ENCODE measurements around the gene PCDHB11.
"Not testable (repeated sequence)": the region's sequence is repeated elsewhere in the genome, so short reads cannot be mapped to it uniquely, and the experiment has no call there.

PCDHB11 gene

DNA sequence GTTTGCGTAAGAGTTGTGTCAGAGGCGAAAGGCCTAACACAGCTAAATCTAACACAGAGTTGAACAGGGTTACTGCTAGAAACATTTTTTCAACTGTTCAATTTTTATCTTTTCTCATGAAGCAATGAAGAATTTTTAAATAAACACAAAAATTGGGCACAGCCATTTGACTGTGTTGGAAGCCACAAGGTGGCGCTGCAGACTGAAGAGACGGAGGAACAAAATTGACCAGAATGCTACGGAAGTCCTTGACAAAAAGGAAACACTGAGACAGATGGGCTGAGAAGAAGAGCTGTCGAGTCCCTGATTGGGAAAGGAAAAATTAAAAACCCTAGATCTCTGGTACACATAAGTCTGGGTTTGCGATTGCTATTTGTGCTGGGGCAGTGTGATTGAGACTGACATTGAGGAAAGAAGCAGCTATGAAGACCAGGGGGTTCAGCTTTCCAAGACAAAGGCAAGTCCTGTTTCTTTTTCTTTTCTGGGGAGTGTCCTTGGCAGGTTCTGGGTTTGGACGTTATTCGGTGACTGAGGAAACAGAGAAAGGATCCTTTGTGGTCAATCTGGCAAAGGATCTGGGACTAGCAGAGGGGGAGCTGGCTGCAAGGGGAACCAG, 12.4 kb upstream of the PCDHB11 start, which contains the start of gene PCDHB9:
PCDHB9 (plus strand) TSS at position 265 of the 616 bp plus-strand sequence; CDS start at position 423, 158 bp downstream.
- peak; percentile 68 for DNase-seq (ENCODE audit: low spot score)

DNA sequence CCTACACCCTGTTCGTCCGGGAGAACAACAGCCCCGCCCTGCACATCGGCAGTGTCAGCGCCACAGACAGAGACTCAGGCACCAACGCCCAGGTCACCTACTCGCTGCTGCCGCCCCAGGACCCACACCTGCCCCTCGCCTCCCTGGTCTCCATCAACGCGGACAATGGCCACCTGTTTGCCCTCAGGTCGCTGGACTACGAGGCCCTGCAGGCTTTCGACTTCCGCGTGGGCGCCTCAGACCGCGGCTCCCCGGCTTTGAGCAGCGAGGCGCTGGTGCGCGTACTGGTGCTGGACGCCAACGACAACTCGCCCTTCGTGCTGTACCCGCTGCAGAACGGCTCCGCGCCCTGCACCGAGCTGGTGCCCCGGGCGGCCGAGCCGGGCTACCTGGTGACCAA, 10.7 kb upstream of the PCDHB11 start:
- DNase-seq (ENCODE audit: low spot score), result not testable (repeated sequence)

DNA sequence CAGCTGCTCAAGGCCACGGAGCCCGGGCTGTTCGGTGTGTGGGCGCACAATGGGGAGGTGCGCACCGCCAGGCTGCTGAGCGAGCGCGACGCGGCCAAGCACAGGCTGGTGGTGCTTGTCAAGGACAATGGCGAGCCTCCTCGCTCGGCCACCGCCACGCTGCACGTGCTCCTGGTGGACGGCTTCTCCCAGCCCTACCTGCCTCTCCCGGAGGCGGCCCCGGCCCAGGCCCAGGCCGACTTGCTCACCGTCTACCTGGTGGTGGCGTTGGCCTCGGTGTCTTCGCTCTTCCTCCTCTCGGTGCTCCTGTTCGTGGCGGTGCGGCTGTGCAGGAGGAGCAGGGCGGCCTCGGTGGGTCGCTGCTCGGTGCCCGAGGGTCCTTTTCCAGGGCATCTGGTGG, 10.3 kb upstream of the PCDHB11 start:
- not testable (repeated sequence) for DNase-seq (ENCODE audit: low spot score)

DNA sequence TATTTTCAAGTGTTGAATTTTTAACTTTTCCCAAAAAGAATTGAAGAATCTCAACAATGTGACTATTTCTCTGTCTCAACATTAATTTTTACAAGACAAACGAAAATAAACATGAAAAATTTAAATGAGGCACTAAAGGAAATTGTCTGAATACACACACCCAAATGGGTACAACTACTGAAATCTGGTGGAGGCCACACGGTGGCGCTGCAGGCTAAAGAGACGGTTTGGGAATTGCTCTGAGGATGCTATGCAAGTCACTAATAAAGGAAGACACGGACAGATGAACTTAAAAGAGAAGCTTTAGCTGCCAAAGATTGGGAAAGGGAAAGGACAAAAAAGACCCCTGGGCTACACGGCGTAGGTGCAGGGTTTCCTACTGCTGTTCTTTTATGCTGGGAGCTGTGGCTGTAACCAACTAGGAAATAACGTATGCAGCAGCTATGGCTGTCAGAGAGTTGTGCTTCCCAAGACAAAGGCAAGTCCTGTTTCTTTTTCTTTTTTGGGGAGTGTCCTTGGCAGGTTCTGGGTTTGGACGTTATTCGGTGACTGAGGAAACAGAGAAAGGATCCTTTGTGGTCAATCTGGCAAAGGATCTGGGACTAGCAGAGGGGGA, 7.2 kb upstream of the PCDHB11 start, which contains the start of gene PCDHB10:
PCDHB10 (plus strand) TSS at position 244 of the 616 bp plus-strand sequence; CDS start at position 444, 200 bp downstream.
- peak; percentile 64 for DNase-seq (ENCODE audit: low spot score)

DNA sequence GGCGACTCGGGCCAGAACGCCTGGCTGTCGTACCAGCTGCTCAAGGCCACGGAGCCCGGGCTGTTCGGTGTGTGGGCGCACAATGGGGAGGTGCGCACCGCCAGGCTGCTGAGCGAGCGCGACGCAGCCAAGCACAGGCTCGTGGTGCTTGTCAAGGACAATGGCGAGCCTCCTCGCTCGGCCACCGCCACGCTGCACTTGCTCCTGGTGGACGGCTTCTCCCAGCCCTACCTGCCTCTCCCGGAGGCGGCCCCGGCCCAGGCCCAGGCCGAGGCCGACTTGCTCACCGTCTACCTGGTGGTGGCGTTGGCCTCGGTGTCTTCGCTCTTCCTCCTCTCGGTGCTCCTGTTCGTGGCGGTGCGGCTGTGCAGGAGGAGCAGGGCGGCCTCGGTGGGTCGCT, 5.1 kb upstream of the PCDHB11 start:
- not testable (repeated sequence) for DNase-seq (ENCODE audit: low spot score)

DNA sequence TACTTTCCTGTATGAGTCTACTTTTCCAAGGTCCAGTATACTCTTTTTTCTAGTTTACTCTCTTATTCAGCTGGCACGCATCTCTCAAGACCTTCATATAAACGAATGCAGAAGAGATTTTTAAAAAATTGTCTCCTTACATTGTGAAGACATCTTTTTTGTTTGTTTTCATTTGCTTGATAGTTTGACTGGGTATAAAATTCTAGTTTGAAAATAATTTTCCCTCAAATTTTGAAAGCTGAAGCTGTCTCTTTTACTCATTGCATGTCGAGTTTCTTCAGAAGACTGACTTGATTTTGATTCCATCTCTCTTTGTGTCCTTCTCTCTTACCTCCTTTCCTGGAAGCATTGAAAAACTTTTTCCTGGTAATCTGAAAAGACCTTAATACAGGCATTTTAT, 3.1 kb upstream of the PCDHB11 start:
- no peak for DNase-seq (ENCODE audit: low spot score)

DNA sequence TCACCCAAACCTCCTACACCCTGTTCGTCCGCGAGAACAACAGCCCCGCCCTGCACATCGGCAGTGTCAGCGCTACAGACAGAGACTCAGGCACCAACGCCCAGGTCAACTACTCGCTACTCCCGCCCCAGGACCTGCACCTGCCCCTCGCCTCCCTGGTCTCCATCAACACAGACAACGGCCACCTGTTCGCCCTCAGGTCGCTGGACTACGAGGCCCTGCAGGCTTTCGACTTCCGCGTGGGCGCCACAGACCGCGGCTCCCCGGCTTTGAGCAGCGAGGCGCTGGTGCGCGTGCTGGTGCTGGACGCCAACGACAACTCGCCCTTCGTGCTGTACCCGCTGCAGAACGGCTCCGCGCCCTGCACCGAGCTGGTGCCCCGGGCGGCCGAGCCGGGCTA, 1.7 kb downstream of the PCDHB11 start:
- DNase-seq (ENCODE audit: low spot score), result not testable (repeated sequence)

DNA sequence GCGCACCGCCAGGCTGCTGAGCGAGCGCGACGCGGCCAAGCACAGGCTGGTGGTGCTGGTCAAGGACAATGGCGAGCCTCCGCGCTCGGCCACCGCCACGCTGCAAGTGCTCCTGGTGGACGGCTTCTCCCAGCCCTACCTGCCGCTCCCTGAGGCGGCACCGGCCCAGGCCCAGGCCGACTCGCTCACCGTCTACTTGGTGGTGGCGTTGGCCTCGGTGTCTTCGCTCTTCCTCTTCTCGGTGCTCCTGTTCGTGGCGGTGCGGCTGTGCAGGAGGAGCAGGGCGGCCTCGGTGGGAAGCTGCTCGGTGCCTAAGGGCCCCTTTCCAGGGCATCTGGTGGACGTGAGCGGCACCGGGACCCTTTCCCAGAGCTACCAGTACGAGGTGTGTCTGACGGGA, 2.2 kb downstream of the PCDHB11 start:
- DNase-seq (ENCODE audit: low spot score), result not testable (repeated sequence)

DNA sequence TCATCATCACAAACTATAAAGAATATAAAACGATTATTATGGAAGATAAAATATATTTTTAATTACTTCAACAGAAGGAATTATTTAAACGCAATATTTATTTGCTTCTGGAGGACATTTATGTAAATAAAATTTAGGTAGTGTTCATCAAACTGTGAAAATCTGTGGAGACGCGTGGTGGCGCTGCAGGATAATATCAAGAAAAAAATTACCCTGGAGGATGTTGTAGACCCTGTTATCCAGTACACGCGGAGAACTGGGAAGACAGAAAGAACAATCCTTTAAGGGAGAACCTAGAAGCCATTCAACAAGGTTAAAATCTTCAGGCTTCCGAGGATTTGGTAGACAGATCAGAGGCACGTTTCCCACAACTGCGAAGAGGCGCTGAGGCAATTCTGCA, 9.1 kb downstream of the PCDHB11 start, which contains the start of gene PCDHB12:
PCDHB12 (plus strand) TSS at position 242 of the 400 bp plus-strand sequence. CDS start 189 bp downstream, outside the sequence.
- DNase-seq (ENCODE audit: low spot score), result peak; percentile 29

DNA sequence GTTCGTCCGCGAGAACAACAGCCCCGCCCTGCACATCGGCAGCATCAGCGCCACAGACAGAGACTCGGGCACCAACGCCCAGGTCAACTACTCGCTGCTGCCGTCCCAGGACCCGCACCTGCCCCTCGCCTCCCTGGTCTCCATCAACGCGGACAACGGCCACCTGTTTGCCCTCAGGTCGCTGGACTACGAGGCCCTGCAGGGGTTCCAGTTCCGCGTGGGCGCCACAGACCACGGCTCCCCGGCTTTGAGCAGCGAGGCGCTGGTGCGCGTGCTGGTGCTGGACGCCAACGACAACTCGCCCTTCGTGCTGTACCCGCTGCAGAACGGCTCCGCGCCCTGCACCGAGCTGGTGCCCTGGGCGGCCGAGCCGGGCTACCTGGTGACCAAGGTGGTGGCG, 10.9 kb downstream of the PCDHB11 start:
- not testable (repeated sequence) for DNase-seq (ENCODE audit: low spot score)

DNA sequence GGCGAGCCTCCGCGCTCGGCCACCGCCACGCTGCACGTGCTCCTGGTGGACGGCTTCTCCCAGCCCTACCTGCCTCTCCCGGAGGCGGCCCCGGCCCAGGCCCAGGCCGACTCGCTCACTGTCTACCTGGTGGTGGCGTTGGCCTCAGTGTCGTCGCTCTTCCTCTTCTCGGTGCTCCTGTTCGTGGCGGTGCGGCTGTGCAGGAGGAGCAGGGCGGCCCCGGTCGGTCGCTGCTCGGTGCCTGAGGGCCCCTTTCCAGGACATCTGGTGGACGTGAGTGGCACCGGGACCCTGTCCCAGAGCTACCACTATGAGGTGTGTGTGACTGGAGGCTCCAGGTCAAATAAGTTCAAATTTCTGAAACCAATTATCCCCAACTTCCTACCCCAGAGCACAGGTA, 11.4 kb downstream of the PCDHB11 start:
- DNase-seq (ENCODE audit: low spot score), result not testable (repeated sequence)

DNA sequence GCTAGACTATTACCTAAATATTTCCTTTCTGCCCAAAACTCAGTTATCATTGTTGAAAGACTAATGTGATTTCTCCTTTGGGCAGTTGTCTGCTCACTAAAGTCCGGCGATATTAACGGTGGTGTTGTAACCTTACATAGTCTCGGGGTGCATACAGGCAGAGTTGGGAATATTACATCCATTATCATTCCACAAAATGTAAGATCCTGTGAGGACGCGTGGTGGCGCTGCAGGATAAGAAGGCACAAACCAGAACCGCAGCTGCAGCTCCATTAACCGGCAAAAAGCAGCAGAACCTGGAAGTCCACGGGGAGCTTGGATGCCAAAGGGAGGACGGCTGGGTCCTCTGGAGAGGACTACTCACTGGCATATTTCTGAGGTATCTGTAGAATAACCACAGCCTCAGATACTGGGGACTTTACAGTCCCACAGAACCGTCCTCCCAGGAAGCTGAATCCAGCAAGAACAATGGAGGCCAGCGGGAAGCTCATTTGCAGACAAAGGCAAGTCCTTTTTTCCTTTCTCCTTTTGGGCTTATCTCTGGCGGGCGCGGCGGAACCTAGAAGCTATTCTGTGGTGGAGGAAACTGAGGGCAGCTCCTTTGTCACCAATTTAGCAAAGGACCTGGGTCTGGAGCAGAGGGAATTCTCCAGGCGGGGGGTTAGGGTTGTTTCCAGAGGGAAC, 14.4 kb downstream of the PCDHB11 start, which contains the start of gene PCDHB13:
PCDHB13 (plus strand) TSS at position 264 of the 684 bp plus-strand sequence; CDS start at position 469, 205 bp downstream.
- DNase-seq (ENCODE audit: low spot score), result not testable (repeated sequence)

DNA sequence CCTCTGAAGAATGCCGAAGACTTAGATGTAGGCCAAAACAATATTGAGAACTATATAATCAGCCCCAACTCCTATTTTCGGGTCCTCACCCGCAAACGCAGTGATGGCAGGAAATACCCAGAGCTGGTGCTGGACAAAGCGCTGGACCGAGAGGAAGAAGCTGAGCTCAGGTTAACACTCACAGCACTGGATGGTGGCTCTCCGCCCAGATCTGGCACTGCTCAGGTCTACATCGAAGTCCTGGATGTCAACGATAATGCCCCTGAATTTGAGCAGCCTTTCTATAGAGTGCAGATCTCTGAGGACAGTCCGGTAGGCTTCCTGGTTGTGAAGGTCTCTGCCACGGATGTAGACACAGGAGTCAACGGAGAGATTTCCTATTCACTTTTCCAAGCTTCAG, 15.2 kb downstream of the PCDHB11 start:
- DNase-seq (ENCODE audit: low spot score), result not testable (repeated sequence)

DNA sequence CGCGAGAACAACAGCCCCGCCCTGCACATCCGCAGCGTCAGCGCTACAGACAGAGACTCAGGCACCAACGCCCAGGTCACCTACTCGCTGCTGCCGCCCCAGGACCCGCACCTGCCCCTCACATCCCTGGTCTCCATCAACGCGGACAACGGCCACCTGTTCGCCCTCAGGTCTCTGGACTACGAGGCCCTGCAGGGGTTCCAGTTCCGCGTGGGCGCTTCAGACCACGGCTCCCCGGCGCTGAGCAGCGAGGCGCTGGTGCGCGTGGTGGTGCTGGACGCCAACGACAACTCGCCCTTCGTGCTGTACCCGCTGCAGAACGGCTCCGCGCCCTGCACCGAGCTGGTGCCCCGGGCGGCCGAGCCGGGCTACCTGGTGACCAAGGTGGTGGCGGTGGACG, 16.1 kb downstream of the PCDHB11 start:
- DNase-seq (ENCODE audit: low spot score), result not testable (repeated sequence)

DNA sequence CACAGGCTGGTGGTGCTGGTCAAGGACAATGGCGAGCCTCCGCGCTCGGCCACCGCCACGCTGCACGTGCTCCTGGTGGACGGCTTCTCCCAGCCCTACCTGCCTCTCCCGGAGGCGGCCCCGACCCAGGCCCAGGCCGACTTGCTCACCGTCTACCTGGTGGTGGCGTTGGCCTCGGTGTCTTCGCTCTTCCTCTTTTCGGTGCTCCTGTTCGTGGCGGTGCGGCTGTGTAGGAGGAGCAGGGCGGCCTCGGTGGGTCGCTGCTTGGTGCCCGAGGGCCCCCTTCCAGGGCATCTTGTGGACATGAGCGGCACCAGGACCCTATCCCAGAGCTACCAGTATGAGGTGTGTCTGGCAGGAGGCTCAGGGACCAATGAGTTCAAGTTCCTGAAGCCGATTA, 16.6 kb downstream of the PCDHB11 start:
- DNase-seq (ENCODE audit: low spot score), result not testable (repeated sequence)

DNA sequence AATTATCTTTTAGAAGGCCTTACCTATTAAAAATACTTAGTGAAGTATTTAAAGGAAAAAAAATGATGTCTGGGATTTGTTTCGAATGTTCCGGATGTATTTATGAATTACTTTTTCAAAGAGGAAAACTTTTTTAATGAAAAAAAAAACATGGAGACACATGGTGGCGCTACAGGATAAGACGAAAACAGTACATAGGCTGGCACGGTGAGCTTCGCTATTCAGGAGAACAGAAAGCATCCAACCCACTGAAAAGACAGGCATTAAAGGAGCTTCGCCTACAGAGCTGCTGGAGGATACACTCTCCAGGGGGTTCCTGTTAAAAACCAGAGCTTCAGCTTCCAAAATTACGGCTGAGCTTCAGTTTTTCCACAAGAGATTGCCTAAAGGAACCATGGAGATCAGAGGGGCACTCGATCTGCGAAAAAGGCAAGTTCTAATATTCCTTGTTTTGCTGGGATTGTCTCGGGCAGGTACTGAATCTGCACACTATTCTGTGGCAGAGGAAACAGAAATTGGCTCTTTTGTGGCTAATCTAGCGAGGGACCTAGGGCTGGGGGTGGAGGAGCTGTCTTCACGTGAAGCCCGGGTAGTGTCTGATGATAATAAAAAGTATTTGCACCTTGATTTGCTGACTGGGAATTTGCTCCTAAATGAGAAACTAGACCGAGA, 23.8 kb downstream of the PCDHB11 start, which contains the start of gene PCDHB14:
PCDHB14 (plus strand) TSS at position 232 of the 672 bp plus-strand sequence; CDS start at position 395, 163 bp downstream.
- peak; percentile 50 for DNase-seq (ENCODE audit: low spot score)

DNA sequence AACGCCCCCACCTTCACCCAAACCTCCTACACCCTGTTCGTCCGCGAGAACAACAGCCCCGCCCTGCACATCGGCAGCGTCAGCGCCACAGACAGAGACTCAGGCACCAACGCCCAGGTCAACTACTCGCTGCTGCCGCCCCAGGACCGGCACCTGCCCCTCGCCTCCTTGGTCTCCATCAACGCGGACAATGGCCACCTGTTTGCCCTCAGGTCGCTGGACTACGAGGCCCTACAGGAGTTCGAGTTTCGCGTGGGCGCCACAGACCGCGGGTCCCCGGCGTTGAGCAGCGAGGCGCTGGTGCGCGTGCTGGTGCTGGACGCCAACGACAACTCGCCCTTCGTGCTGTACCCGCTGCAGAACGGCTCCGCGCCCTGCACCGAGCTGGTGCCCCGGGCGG, 25.4 kb downstream of the PCDHB11 start:
- not testable (repeated sequence) for DNase-seq (ENCODE audit: low spot score)

DNA sequence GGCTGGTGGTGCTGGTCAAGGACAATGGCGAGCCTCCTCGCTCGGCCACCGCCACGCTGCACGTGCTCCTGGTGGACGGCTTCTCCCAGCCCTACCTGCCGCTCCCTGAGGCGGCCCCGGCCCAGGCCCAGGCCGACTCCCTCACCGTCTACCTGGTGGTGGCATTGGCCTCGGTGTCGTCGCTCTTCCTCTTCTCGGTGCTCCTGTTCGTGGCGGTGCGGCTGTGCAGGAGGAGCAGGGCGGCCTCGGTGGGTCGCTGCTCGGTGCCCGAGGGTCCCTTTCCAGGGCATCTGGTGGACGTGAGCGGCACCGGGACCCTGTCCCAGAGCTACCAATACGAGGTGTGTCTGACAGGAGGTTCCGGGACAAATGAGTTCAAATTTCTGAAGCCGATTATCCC, 26.0 kb downstream of the PCDHB11 start:
- DNase-seq (ENCODE audit: low spot score), result not testable (repeated sequence)

DNA sequence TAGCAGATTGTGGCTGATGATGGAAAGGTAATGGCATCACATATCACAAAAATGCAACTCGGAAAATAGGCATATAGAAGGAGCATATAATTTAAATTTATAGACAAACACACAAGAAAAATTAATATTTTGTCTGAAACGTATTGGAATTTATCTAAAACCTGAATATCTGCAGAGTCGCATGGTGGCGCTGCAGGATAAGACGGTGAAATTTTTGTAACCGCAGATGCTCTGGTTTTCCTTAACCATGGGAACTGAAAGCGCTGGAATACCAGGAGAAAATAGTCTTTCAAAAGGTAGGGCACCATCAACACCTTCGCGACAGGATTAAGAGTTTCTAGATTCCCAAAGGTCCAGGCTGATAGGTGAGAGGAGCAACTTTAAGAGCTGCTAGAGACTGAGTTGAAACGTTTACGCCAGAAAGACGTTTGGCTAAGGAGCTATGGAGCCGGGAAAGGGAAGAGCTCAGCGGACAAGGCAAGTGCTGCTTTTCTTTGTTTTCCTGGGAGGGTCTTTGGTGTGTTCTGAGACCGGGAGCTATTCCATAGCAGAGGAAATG, 34.8 kb downstream of the PCDHB11 start:
- no peak for DNase-seq (ENCODE audit: low spot score)

DNA sequence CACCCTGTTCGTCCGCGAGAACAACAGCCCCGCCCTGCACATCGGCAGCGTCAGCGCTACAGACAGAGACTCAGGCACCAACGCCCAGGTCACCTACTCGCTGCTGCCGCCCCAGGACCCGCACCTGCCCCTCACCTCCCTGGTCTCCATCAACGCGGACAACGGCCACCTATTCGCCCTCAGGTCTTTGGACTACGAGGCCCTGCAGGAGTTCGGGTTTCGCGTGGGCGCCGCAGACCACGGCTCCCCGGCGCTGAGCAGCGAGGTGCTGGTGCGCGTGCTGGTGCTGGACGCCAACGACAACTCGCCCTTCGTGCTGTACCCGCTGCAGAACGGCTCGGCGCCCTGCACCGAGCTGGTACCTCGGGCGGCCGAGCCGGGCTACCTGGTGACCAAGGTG, 36.5 kb downstream of the PCDHB11 start:
- DNase-seq (ENCODE audit: low spot score), result not testable (repeated sequence)

DNA sequence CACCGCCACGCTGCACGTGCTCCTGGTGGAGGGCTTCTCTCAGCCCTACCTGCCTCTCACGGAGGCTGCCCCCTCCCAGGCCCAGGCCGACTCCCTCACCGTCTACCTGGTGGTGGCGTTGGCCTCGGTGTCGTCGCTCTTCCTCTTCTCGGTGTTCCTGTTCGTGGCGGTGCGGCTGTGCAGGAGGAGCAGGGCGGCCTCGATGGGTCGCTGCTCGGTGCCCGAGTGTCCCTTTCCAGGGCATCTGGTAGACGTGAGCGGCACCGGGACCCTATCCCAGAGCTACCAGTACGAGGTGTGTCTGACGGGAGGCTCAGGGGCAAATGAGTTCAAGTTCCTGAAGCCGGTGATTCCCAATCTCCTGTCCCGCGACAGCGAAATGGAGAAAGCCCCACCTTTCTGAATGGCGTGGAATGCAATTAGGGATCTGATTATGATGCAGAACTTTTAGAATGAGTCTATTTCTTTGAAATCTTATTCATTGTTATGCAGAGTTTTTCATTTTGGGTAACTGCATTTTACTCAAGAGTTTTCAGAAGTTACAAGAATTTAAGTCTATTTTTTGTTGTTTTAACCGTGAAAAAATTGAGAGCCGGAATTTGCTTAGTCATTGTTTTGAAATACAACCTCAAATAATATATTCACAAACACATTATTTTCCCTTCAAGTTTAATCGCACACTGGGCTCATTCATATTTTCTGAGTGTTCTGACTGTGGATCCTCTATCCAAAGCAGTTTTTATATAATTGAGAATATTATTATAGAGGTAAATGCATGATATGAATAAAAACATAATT, 37.3 kb downstream of the PCDHB11 start:
- no peak for DNase-seq (ENCODE audit: low spot score)
